Astrocyte of the spinal cord (primary cell): ENCODE results near the gene ARHGEF40.

Source experiments
- DNase-seq: peaks from one replicate; pipeline ENCODE4 v3.0.0; 2011; ENCODE audit warnings: low read depth, low spot score
- H3K4me3 ChIP-seq: 2 replicates; pipeline ENCODE4 v1.5.1; 2011; ENCODE audit warnings: low read depth, mild to moderate bottlenecking, low read length, moderate library complexity
- in situ Hi-C: cut with HindIII; loops from 2 replicates; pipeline ENCODE4 v1.10.0; 2017; ENCODE audit warnings: low sequenced_read_pairs
- TF ChIP-seq, protein P1 (sequence below): IDR thresholded peaks from 2 replicates; pipeline ENCODE4 v1.5.1; 2012; ENCODE audit warnings: low read depth, mild to moderate bottlenecking, low read length, inconsistent platforms

The ARHGEF40 gene

DNA sequence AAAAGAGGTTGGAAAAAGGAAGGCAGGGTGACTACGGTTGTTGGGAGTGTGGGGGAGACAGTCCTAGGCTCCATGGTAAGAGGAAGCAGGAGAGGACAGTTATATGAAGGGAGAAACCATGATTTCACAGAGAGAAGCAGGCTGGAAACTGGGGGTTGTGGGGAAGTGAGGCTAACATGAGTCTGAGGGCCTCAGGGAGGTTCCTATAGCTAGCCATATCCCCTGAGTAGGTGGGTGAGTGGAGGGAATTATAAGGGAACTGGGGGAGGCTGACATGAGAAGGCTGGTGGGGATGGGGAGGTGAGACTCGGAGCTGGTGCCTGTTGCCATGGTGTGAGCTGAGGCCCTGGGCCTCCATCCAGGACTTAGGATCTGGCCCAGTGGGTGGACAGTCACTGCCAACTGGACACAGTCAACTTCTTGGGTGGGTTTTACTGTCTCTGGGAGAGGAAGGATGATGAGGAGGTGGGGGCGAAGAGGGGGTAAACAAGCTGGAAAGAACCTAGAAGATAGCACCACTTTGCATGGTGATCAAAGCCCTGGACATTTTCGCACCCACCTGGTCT is 36.9 kb upstream of the ARHGEF40 start:
- DNase-seq: no peak
- TF ChIP-seq, protein P1, sequence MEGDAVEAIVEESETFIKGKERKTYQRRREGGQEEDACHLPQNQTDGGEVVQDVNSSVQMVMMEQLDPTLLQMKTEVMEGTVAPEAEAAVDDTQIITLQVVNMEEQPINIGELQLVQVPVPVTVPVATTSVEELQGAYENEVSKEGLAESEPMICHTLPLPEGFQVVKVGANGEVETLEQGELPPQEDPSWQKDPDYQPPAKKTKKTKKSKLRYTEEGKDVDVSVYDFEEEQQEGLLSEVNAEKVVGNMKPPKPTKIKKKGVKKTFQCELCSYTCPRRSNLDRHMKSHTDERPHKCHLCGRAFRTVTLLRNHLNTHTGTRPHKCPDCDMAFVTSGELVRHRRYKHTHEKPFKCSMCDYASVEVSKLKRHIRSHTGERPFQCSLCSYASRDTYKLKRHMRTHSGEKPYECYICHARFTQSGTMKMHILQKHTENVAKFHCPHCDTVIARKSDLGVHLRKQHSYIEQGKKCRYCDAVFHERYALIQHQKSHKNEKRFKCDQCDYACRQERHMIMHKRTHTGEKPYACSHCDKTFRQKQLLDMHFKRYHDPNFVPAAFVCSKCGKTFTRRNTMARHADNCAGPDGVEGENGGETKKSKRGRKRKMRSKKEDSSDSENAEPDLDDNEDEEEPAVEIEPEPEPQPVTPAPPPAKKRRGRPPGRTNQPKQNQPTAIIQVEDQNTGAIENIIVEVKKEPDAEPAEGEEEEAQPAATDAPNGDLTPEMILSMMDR: no peak
- in situ Hi-C loops: no loop called here
- no peak overlapping the region for H3K4me3 ChIP-seq

DNA sequence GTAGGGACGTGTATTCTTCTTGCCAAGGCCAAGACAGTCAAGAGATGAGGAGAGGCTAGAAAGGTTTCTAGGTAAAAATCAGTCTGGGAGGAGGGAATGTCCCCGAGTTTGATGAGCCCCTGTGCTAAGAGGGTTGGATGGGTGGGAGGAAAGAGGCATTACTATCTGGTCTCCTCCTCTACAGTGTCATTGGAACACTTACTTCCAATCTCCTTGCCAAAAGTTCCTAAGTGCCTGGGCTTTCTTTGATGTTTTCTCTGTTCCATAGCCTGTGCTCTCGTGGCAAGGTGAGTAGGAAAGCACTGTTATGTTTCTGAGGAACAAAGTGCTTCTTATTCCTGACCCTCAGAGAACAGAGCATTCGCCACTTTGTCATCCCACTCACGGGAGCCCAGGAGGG is 35.4 kb upstream of the ARHGEF40 start, which contains the start of gene RNASE13:
TSS of gene RNASE13 (minus strand) at position 101 of the 400 bp plus-strand sequence. CDS start 519 bp downstream, outside the sequence.
- H3K4me3 ChIP-seq: no peak within 1 kb of the TSS
- TF ChIP-seq, protein P1: no peak
- DNase-seq: no peak
- in situ Hi-C loops: no loop called here

DNA sequence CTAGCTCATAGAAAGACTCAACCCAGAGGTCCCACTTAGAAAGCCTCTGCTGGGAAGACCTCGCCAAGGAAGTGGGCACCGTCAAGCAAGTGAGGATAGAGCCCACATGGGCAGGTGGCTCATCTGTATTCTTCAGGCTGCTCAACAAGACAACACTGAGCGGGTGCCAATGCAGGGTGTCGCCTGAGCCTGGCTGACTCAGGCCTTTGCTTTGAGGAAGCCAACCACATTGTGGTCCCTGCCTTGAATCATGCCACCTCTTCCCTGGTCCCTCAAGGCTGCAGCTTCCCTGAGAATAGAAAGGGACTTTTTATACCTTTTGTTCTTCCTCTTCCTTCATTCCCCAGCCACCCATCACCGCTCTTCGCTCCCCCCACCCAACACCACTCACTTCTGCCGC is 33.4 kb upstream of the ARHGEF40 start:
- DNase-seq: no peak
- in situ Hi-C loops: no loop called here
- TF ChIP-seq, protein P1: no peak

DNA sequence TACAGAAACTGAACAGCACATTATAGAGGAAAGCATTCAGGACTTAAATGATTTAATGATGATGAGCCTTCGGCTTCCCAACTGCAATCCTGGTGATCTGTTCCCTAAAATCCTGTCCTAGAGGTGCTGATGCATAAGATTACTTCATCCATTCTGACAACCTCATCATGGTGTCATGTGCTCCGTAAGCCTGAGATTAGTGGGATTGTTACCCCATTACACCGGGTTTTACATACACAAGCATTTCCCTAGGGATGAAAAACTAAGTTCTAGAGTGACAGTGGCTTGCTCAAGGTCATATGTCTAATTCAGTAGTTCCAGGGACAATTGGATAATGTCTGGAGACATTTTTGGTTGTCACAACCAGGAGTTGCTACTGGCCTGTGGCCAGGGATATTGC is 32.9 kb upstream of the ARHGEF40 start:
- TF ChIP-seq, protein P1: no peak
- in situ Hi-C loops: no loop called here
- DNase-seq: no peak
- no peak overlapping the region for H3K4me3 ChIP-seq

More for the DNA sequence above, 33.4 kb upstream of the ARHGEF40 start:
- no peak overlapping the region for H3K4me3 ChIP-seq

DNA sequence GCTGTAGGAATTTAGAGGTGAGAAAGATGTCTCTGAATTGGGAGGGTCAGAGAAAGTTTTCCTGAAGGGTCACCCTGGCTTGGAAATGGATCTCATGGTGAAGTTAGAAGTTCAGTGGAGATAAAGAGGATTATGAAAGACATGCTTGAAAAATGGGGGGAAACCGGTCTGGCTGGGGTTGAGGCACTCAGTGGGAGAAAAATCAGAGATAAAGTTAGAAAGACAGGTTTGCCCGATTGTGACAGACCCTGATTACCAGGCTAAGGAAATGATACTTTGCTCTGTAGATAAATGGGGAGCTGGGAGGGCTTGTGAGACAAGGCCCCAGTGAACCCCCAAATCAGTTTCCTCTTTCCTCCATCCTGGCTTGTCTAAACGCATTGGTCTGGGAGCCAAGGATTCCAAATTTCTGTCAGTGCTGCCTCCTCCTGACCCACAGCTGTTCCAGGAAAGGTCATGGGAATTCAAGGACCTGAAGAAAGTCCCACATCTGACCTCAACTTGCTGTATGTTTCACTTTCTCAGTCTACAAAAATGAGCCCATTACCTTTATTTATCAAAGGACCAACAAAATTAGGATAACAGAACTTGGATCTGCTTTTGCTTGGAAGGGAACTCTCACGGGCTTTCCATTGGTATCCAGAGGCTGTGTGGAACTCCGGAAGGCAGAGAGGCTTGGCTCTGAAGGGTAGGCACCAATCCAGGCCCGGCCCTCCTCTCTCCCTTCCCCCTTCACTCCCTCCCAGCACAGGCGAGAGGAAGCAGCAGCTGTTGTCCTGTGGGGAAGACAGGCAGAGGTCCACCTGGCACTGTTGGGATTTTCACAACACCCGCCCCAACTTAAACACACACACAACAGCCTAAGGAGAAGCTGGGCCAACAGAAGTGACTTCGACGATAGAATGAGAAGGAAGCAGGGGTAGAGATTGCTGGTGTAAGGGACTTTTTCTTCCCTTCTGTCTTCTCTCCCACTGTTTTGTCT is 31.4 kb upstream of the ARHGEF40 start:
- peak; percentile 35 for DNase-seq
- no peak overlapping the region for H3K4me3 ChIP-seq
- in situ Hi-C loops: no loop called here
- TF ChIP-seq, protein P1: no peak

DNA sequence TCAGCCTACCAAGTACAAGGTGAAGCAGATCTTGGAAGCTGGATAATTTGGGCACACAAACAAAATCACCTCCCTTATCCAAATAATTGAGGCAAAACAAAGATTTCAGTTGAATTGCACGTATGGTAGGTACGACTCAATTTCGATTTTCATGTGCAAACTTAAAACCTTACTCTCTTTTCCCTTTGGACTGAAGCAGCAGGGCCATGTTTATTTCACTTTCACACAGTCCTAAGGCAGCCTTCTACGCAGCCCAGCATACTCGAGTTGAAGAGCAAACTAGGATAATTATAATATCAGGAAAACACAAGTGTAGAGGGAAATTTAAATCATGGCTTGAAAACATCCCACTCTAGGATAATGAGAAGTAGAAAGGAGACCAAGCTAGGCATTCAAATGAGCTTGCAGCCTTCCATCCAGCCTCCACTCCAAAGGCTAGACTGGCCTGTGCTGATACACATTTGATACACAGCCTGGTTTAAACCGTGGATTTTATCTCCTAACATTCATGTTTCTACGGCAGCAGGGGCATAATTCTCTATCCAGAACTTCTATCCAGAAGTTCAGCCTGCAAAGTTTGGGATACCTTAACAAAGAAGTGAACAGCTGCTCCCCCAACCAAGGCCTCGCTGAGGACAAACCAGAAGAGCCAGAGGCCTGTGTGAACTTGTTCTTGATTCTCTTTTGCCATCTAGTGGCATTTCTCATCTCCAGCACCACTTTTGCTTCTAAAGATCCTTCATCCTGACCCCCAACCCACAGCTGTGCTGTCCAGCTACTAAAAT is 30.3 kb upstream of the ARHGEF40 start:
- TF ChIP-seq, protein P1: peak; percentile 67
- in situ Hi-C loops: no loop called here
- peak; percentile 67 for DNase-seq
- H3K4me3 ChIP-seq: no peak overlapping the region
